ENCODE data around the gene LTN1.
"Not testable (repeated sequence)": the region's sequence is repeated elsewhere in the genome, so short reads cannot be mapped to it uniquely, and the experiment has no call there.

The LTN1 gene, protein sequence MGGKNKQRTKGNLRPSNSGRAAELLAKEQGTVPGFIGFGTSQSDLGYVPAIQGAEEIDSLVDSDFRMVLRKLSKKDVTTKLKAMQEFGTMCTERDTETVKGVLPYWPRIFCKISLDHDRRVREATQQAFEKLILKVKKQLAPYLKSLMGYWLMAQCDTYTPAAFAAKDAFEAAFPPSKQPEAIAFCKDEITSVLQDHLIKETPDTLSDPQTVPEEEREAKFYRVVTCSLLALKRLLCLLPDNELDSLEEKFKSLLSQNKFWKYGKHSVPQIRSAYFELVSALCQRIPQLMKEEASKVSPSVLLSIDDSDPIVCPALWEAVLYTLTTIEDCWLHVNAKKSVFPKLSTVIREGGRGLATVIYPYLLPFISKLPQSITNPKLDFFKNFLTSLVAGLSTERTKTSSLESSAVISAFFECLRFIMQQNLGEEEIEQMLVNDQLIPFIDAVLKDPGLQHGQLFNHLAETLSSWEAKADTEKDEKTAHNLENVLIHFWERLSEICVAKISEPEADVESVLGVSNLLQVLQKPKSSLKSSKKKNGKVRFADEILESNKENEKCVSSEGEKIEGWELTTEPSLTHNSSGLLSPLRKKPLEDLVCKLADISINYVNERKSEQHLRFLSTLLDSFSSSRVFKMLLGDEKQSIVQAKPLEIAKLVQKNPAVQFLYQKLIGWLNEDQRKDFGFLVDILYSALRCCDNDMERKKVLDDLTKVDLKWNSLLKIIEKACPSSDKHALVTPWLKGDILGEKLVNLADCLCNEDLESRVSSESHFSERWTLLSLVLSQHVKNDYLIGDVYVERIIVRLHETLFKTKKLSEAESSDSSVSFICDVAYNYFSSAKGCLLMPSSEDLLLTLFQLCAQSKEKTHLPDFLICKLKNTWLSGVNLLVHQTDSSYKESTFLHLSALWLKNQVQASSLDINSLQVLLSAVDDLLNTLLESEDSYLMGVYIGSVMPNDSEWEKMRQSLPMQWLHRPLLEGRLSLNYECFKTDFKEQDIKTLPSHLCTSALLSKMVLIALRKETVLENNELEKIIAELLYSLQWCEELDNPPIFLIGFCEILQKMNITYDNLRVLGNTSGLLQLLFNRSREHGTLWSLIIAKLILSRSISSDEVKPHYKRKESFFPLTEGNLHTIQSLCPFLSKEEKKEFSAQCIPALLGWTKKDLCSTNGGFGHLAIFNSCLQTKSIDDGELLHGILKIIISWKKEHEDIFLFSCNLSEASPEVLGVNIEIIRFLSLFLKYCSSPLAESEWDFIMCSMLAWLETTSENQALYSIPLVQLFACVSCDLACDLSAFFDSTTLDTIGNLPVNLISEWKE (N-terminal part only)

DNA sequence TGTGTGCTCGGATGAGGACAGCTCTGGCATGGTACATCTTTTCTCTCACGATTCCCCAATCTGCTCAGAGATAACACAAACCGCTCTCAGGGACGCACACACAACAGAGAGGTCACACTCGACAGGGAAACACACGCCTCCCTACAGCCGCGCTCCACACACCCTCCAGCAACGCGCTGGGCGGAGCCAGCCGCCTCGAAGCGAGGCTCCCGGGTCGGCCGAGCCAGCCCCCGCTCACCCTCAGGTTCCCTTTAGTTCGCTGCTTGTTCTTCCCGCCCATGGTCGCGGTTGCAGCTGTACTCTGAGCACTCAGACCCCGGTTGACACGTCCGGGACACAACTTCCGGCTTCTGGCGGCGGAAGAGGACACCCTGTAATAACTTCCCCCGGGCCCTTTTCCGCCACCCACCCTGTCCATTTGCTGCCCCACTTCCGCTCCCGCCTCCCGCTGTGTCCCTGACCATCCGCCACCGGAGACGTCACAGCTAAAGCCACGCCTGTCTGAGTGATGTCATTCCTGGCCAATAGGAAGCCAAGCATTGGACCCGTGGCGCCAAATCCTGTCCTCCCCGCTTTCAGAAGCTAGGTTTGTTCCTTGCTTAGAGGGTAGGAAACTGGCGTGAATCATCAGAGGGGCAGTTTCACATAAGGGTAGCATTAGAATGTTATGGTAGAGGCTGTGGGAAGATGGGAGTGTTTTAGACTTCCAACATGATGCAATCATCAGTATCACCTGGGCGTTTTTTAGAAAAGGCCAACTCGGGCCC is at the start of gene LTN1:
Gene LTN1 (minus strand): TSS at position 352 of the 767 bp plus-strand sequence. CDS start 72 bp downstream, at position 280.
- DNase-seq (ENCODE audit: low spot score) = peak; percentile 98

DNA sequence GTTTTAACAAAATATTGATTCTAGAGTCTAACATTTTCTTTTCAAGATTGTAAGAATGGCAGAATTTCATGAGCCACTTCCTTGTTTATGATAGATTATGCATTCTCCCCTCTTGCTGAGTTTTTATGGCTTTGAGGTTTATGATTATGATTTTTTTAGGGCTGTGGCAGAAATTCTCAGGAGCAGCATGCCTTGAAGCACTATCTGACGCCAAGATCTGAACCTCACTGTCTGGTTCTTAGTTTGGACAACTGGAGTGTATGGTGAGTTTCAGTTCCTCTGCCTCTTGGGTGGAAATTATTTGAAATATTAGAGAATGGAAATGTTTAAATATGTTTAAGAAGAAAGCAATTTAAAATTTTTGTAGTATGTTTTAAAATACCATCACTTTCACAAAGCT is 42.0 kb upstream of the LTN1 start:
- no peak for DNase-seq (ENCODE audit: low spot score)

DNA sequence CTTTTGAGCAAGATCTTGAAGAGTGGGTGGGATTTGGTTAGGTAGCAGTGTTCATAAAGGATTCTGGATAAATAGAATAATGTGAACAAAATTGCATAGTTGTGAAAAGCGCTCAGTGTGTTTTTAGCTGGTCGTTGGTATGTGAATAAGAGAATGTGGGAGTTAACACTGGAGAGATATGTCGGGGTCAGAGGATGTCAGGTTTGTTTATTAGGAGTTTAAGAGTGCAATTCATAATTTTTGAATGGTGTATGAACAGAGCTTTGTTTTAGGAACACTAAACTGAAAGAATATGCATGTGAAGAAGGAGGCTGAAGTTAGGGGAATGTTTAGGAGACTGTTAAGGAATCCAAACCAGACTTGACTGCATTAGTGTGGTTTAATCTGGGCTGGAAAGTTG is 41.2 kb upstream of the LTN1 start:
- DNase-seq (ENCODE audit: low spot score) = no peak

DNA sequence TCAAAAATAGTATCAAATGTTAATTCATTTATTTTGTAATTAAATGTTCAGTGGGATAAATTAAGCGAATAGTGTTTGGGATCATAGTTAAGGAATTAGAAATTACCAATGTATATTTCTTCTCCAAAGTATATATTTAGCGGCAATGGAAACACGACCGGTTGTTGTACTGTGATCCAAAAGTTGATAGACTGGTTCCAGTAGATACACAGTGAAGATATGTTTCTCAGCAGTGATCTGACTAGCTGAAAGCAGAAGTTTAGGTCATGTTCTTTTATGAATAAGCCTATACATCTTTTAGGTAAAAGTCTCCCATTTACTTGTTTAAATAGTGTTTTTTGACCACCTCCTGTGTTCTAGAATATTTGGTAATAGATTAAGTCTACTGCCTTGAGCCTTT is 40.6 kb upstream of the LTN1 start:
- DNase-seq (ENCODE audit: low spot score) = no peak

DNA sequence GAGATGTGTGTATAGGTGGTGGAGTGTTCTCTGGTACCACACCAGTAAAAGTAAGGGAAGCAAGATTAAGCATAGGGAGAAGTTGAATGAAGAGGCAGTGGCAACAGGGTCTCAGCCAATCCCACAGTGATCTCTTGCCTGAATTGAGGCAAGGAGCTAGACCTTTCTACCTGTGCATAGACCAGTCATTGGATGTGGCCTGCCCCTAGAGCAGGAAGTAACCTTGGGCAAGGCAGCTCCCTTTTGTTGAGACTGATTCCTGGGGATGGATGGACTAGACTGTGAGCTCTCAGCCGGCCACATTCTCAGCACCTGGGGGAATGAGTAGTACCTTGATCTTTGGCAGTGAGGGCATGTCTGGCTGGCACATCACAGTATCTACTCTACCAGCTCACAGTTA is 38.2 kb upstream of the LTN1 start:
- DNase-seq (ENCODE audit: low spot score) = no peak

DNA sequence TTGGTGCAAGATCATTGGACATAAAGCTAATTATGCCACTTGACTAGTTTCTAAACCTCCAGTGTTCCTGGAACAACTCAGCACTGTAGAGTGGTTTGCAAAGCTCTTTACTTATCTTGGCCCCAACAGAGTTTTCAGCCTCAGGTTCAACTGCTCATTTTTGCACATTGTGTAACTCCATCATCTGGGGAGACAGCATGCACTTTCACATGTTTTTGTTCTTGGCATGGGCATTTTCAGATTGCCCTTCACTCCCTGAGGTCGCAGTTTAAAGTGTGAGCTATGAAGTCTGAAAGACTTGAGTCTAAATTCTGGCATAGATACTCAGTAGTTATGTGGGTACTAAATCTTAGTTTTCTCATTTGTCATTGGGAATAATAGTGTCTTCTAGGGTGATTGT is 36.8 kb upstream of the LTN1 start:
- no peak for DNase-seq (ENCODE audit: low spot score)

DNA sequence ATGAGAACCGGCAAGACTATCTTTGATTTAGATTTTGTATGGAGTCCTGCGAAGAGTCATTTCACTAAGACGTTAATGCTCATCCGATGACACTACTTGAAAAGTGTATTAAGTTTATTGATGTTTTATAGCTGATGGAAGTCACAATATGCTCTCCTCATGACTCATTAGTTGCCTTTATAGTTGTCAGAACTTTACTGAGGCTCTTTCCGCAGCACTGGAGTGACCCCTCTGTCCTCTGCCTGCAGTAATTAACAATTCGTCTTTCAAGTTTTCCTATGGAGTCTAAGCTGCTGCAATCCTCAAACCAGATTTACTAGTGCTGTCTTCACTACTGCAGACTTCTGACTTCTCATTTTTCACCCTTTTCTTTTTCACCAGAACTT is 32.6 kb upstream of the LTN1 start:
- peak; percentile 19 for DNase-seq (ENCODE audit: low spot score)

DNA sequence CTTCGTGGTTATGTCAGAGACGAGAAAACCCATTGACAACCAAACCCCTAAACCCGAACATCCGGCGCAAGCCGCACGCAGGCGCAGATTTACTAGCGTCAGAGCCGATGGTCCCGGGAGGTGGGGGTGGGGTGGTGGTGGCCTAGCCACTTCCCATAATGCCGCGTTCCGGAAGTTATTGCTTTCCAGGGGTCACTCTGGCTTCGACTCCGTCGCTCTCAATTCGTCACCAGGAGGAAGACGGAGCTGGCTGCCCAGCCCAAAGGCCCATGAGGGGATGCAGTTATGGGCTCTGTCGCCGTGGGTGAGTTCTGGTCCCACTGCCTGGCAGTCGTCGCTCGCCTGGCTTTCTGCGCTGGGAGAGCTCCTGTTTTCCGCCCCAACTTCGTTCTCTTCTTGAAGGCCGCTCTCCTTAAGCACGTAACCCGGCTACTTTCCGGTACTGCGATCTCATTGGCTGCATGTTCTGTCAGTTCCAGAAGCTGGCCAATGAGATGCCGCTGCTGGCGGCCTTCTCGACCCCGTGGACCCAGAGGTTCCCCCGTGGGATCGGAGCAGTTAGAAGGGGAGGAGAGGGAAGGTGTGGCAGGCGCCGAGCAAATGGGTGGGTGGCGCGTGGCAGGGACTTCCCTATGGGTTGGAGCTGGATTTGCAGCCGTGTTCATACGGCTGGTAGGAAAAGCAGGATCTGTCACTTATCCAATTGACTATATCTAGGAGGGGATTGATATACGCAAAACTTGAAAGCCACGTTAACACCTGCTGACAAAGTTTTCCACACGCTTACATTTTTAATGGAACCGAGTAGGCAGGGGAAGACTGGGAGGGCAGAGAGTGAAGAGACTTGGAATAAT is 32.0 kb upstream of the LTN1 start, which contains the start of gene USP16:
Gene USP16 (plus strand): TSS at position 195 of the 854 bp plus-strand sequence. CDS start 3,246 bp downstream, outside the sequence.
- peak; percentile 98 for DNase-seq (ENCODE audit: low spot score)

DNA sequence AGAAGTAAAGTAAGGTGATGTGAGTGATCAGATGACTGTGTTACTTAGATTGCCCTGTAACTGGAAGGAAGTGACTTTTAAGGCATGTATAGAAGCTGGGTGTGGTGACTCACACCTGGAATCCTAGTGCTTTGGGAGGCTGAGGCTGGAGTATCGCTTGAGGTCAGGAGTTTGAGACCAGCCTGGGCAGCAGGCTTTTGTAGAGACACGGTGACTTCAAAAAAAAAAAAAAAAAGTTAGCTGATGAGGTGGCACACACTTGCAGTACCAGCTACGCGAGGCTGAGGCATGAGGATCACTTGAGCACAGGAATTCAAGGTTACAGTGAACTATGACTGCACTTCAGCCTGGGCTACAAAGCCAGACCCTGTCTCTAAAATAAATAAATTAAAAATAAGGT is 29.5 kb upstream of the LTN1 start:
- DNase-seq (ENCODE audit: low spot score) = no peak

DNA sequence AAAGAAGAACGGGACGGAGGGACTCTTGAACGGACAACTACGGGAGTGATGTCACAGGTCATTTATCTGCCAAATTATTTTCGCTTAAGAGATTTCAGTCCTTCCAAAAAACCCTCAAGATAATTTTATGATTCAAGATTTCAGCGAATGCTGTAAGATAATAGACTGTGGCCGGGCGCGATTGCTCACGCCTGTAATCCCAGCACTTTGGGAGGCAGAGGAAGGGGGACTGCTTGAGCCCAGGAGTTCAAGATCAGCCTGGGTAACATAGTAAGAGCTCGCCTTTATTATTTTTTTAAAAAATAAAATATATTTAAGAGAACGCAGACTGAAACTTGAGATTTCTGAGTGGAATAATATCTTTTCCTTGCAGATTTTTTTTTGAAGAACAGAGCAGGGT is 25.9 kb upstream of the LTN1 start:
- peak; percentile 11 for DNase-seq (ENCODE audit: low spot score)

DNA sequence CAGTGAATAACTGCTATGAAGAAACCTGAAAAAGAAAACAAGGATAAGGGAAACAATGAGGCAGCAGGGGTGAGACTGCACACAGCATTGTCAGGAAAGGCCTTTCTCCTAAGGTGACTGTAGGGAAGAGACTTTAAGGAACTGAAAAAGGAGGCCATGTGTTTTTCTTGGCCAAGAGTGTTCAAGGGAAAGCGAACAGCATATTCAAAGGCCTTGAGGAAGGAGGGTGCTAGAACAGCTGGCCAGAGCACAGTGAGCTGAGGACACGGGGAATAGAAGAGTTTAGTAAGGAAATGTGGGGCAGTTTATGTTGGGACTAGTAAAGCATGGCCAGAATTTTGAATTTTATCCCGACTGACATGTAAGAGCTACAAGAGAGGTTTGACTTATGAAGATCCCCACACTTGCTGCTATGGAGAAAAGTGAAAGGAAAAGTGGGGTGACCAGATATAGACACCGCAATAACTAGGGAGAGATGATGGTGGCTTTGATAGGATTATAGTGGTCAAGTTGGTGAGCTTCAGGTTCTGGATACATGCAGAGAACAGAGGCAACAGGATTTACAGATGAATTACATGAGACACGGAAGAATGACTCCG is 25.1 kb upstream of the LTN1 start:
- no peak for DNase-seq (ENCODE audit: low spot score)

DNA sequence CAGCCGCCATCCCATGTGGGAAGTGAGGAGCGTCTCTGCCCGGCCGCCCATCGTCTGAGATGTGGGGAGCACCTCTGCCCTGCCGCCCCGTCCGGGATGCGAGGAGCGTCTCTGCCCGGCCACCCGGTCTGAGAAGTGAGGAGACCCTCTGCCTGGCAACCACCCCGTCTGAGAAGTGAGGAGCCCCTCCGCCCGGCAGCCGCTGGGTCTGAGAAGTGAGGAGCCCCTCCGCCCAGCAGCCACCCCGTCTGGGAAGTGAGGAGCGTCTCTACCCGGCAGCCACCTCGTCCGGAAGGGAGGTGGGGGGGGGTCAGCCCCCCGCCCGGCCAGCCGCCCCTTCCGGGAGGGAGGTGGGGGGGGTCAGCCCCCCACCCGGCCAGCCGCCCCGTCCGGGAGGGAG is 18.6 kb upstream of the LTN1 start:
- not testable (repeated sequence) for DNase-seq (ENCODE audit: low spot score)

DNA sequence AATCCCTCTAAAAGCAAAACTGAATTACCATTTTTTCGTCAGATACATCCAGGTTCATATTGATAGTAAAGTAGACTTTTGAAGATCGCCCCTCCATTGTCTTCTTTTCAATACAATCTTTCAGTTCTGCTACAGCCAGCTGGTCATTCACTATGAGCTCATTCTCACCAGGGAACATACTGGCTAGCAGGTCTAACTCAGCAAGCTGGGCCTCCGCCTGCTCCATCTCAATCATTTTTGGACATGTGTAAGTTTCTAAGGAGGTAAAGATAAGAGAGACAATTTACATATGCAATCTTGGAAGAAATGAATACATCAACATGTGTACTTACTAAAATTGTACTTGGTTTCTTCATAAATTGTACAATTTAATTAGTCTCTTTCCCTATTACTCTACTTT is 15.7 kb upstream of the LTN1 start:
- no peak for DNase-seq (ENCODE audit: low spot score)

DNA sequence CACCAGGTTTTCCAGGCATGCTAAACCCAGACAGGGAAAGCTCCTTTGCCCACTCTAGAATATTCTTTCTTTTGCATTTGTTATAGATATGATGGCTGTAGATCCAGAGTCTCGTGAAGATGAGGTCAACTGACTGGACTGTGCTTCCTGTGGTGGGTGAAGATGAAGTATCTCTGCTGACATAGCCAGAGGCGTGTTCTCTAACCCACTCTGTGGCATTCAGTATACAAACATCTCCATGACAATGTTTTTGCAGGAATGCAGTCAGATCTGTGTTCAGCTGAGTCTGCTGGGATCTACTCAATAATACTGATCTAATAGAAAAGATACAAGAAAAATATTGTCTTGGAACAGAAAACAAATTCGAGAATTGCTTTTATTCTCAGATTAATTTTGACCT is 15.1 kb upstream of the LTN1 start:
- no peak for DNase-seq (ENCODE audit: low spot score)

DNA sequence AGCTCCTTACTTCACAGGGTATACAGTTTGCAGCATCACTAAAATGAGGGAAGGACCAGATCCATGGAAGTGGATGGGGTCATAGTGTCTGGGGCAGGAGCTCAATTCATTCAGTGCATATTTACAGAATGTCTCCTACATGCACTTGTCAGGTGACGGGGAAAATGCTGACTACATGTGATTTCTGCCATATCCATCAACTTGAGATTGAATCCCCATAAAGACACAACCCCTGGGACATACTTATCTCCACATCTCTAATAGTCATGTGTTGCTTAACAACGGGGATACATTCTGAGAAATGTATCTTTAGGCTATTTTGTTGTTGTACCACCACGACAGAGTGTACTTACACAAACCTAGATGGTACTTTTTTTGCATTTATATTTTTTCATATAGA is 14.5 kb upstream of the LTN1 start:
- no peak for DNase-seq (ENCODE audit: low spot score)

DNA sequence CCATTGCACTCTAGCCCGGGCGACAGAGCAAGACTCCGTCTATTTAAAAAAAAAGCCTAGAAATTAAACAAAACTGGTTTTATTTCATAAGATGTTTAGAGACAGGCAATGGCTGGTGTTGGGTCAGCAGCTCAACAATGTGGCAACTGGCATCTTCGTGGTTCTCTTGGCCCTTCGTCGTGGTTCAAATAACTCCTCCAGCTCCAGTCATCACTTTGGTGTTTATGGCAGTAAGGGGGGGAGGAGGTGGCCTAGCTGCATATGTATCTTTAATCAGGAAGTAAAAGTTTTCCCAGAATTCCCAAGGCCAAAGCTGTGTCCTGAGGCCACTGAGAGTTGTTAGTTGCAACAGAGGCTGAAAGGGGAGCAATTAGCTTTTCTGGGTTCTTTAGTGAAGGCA is 13.0 kb upstream of the LTN1 start:
- no peak for DNase-seq (ENCODE audit: low spot score)

DNA sequence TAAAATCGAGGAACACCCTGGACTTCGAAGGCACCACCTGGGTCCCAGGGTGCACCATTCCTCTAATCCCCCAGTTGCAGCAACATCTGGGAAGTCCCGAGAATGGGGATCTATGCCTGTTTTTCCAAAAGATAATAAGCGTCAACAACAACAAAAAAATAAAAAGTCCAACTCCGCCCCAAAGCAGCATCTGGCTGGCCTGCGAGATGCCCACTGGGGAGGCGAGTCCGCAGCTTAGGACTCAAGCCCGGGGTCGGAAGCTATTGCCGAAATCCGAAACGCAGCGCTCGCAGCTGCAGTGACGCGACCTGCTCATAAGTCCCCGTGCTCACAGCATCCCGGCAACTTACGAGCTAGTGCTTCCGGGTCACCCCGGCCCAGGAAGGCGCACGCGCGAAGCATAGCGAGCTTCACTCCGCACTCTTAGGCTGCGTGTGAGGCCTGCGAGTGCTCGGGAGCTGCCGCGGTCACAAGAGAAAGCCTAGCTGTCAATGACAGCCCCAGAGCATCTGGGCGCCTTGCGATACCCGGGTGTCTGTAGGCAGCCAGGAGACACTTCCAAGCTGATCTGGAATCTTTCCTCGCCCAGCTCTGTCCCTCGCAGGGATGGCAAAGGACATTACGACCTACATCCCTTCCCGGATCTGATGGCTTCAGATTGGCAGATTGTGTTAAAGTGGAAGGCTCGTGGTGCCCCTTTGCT is 9.9 kb upstream of the LTN1 start:
- DNase-seq (ENCODE audit: low spot score) = peak; percentile 98

DNA sequence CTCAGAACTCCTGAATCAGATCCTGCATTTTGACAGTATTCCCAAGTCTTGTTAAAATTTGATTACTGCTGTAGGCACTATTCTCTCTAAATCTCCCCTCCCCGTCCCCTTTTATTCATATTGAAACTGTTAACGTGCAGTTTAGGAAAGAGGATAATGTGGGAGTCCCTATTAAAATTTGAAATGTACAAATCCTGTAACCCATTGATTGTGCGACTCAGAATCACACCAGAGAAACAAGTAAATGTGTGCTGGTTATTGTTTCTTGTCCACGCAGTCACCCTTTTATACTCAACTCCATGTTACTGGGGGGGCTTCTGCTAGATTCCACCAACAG is 584 bp upstream of the LTN1 start:
- no peak for DNase-seq (ENCODE audit: low spot score)

DNA sequence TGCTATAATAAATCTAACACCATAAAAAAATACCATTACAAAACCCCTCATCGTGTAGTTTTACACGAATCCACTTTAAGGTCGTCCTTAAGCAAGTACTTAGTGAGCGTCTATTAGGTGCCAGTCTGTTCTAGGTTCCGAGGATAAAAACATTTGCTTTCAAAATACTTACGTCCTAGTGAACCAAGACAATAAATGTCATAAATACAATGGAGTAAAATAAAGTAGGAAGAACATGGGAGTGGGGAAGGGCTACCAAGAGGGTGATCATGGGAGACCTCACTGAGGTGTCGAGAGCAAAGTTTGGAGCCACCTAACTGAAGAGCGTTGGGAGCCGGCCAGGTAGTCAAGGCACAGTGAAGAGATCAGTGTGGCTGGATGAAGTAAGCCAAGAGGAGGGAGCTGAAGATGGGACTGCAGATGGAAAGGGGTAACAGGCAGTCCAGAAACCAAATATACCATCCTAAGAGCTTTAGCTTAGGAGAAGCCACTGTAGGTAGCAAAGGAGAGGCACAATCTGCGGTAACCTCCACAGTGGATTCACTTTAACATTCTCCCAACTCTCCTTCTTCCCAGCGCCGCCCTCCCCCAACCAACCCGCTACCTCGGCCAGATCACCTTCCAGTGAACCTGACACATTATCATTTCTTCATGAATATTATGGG is 684 bp downstream of the LTN1 start:
- DNase-seq (ENCODE audit: low spot score) = no peak
